H1 (cell line): Measurements from ENCODE around the gene GTF2A1. TPM values are rescaled to one million over a fixed set of nuclear protein-coding genes. Genes with fewer than 3 reads are reported as not detected.

Source experiments
- CBX8 ChIP-seq: fragments of 300-800, 300-1000 bp; sonication (generic); IDR thresholded peaks from 2 replicates; pipeline ENCODE4 v1.7.1; 2016; ENCODE audit warnings: low read depth, low read length, borderline replicate concordance
- CHD1 ChIP-seq: IDR thresholded peaks from 2 replicates; pipeline ENCODE4 v1.6.1; 2012; ENCODE audit warnings: low read depth, low read length, improper control_type of control experiment
- CREB1 ChIP-seq: IDR thresholded peaks from 2 replicates; pipeline ENCODE4 v1.6.1; 2012; ENCODE audit warnings: inconsistent platforms
- GABPA ChIP-seq: IDR thresholded peaks from 2 replicates; pipeline ENCODE4 v1.6.1; 2011; ENCODE audit warnings: mild to moderate bottlenecking, low read length, moderate library complexity, borderline replicate concordance; ENCODE audit not compliant: insufficient read depth
- JUN ChIP-seq: IDR thresholded peaks from 2 replicates; pipeline ENCODE4 v1.6.1; 2011; ENCODE audit warnings: low read depth, mild to moderate bottlenecking, improper control_type of control experiment, low read length
- KDM4A ChIP-seq: IDR thresholded peaks from one replicate; pipeline ENCODE4 v1.7.1; 2012; ENCODE audit warnings: low read depth, mild to moderate bottlenecking, moderate library complexity, low read length, inconsistent platforms; ENCODE audit not compliant: severe bottlenecking
- PHF8 ChIP-seq: fragments of 200-600 bp; sonication (generic); conservative IDR thresholded peaks from 2 replicates; pipeline ENCODE4 v1.7.1; 2012; ENCODE audit warnings: low read depth, mild to moderate bottlenecking, inconsistent platforms, low read length, moderate library complexity
- POLR2A ChIP-seq, 2 experiments: IDR thresholded peaks; 1 replicate in 1 of 2; 2 replicates in 1 of 2; pipeline ENCODE4 v1.6.1; 2011; ENCODE audit warnings: low read depth in 2 of 2, low read length in 2 of 2, mild to moderate bottlenecking in 2 of 2; ENCODE audit errors: control extremely low read depth in 1 of 2
- RBBP5 ChIP-seq: IDR thresholded peaks from 2 replicates; pipeline ENCODE4 v1.7.1; 2012; ENCODE audit warnings: low read depth, mild to moderate bottlenecking, inconsistent platforms, low read length, moderate library complexity, borderline replicate concordance
- TBP ChIP-seq: IDR thresholded peaks from 2 replicates; pipeline ENCODE4 v1.6.1; 2011; ENCODE audit warnings: low read depth, low read length, improper control_type of control experiment
- polyA plus RNA-seq, 7 experiments: library from polyadenylated mRNA; depleted of rRNA in 3 of 7; stranded (reverse) in 5 of 7; unstranded in 2 of 7; fragments of >200 nt in 5 of 7; fragments of 200-250 nt in 2 of 7; gene quantifications; 1 replicate in 5 of 7; 2 replicates in 1 of 7; 4 replicates in 1 of 7; pipeline versions ENCODE4 v1.2.1 to v1.2.3, GENCODE V29; 2011 to 2013; ENCODE audit warnings: missing spikeins in 2 of 7, mixed read lengths in 2 of 7
- total RNA-seq: library from RNA; stranded (reverse); fragmentation: NEBNext Ultra II Directional; extraction: Animal tissue kit (Norgen Biotek cat#: 25700); gene quantifications from 2 replicates; pipeline ENCODE4 v1.2.1, GENCODE V29; 2021

GTF2A1 gene
- total and polyA plus RNA-seq, 2 of the 8 experiments (the other 6 are each of a cell fraction or from before 2014, with no cell fraction given) = 24.1 to 57.8 TPM

GRCh38 chr14:81187832-81188522 is 32.8 kb downstream of the GTF2A1 start (continued):
- no peak for TF ChIP-seq CHD1
- no peak for TF ChIP-seq CREB1
- TF ChIP-seq JUN = no peak
- TF ChIP-seq KDM4A = no peak
- no peak for TF ChIP-seq CBX8
- TF ChIP-seq RBBP5 = no peak
- TF ChIP-seq POLR2A (IDR thresholded peaks at IDR 0.05; ENCODE audit: control extremely low read depth in 1 of 2, low read depth in 2 of 2, low read length in 2 of 2) = no peak
- no peak for TF ChIP-seq TBP
- TF ChIP-seq GABPA = no peak
- no peak for TF ChIP-seq PHF8
